Measurements from ENCODE around the gene ADCY9.
"Not testable (repeated sequence)": the region's sequence is repeated elsewhere in the genome, so short reads cannot be mapped to it uniquely, and the experiment has no call there.

The ADCY9 gene

GRCh38 chr16:3938471-3938842 is 177.8 kb downstream of the ADCY9 start:
- Histone ChIP-seq H3K79me2 (ENCODE audit: control insufficient read depth, insufficient read depth, low read length, unreplicated experiment) (no peaks in the 10 kb centered on the region), H3K36me3 (ENCODE audit: insufficient read depth, low read length) (no peaks in the 10 kb centered on the region), H2AFZ (ENCODE audit: low read length, unreplicated experiment) (no peak overlapping the region), H3K27ac (ENCODE audit: low read depth, low read length) (no peak overlapping the region), H3K27me3 (ENCODE audit: insufficient read depth, low read length) (no peaks in the 10 kb centered on the region), H3K4me1 (ENCODE audit: control insufficient read depth, insufficient read depth, low read length, unreplicated experiment) (peaks cover 5% of the 10 kb centered on the region), H3K4me3 (ENCODE audit: low read depth, low read length) (peak overlapping the region; percentile 73)

GRCh38 chr16:3937066-3937875 is 179.0 kb downstream of the ADCY9 start:
- no peaks in the 10 kb centered on the region for H3K27me3 ChIP-seq (ENCODE audit: insufficient read depth, low read length)
- no peak overlapping the region for H2AFZ ChIP-seq (ENCODE audit: low read length, unreplicated experiment)
- H3K79me2 ChIP-seq (ENCODE audit: control insufficient read depth, insufficient read depth, low read length, unreplicated experiment), result no peaks in the 10 kb centered on the region
- no peak overlapping the region for H3K4me3 ChIP-seq (ENCODE audit: low read depth, low read length)
- no peak overlapping the region for H3K27ac ChIP-seq (ENCODE audit: low read depth, low read length)
- H3K4me1 ChIP-seq (ENCODE audit: control insufficient read depth, insufficient read depth, low read length, unreplicated experiment), result peaks cover 5% of the 10 kb centered on the region
- H3K36me3 ChIP-seq (ENCODE audit: insufficient read depth, low read length), result no peaks in the 10 kb centered on the region

GRCh38 chr16:3935921-3936320 is 180.3 kb downstream of the ADCY9 start:
- H3K4me1 ChIP-seq (ENCODE audit: control insufficient read depth, insufficient read depth, low read length, unreplicated experiment), result peaks cover 5% of the 10 kb centered on the region
- no peak overlapping the region for H3K27ac ChIP-seq (ENCODE audit: low read depth, low read length)
- H3K27me3 ChIP-seq (ENCODE audit: insufficient read depth, low read length), result no peaks in the 10 kb centered on the region
- no peak overlapping the region for H2AFZ ChIP-seq (ENCODE audit: low read length, unreplicated experiment)
- no peaks in the 10 kb centered on the region for H3K36me3 ChIP-seq (ENCODE audit: insufficient read depth, low read length)
- no peak overlapping the region for H3K4me3 ChIP-seq (ENCODE audit: low read depth, low read length)
- H3K79me2 ChIP-seq (ENCODE audit: control insufficient read depth, insufficient read depth, low read length, unreplicated experiment), result no peaks in the 10 kb centered on the region

- Histone ChIP-seq H2AFZ (ENCODE audit: low read length, unreplicated experiment) (no peak overlapping the region), H3K79me2 (ENCODE audit: control insufficient read depth, insufficient read depth, low read length, unreplicated experiment) (no peaks in the 10 kb centered on the region), H3K36me3 (ENCODE audit: insufficient read depth, low read length) (no peaks in the 10 kb centered on the region; the same call in 1 of the 2 replicates), H3K4me1 (ENCODE audit: control insufficient read depth, insufficient read depth, low read length, unreplicated experiment) (peaks cover 5% of the 10 kb centered on the region), H3K27me3 (ENCODE audit: insufficient read depth, low read length) (no peaks in the 10 kb centered on the region), H3K27ac (ENCODE audit: low read depth, low read length) (no peak overlapping the region), H3K4me3 (ENCODE audit: low read depth, low read length) (no peak overlapping the region)
Measured at GRCh38 chr16:3934491-3935181, 181.6 kb downstream of the ADCY9 start.

- not testable (repeated sequence) for H2AFZ ChIP-seq (ENCODE audit: low read length, unreplicated experiment); H3K27ac ChIP-seq (ENCODE audit: low read depth, low read length); H3K27me3 ChIP-seq (ENCODE audit: insufficient read depth, low read length); H3K4me1 ChIP-seq (ENCODE audit: control insufficient read depth, insufficient read depth, low read length, unreplicated experiment); H3K36me3 ChIP-seq (ENCODE audit: insufficient read depth, low read length); H3K79me2 ChIP-seq (ENCODE audit: control insufficient read depth, insufficient read depth, low read length, unreplicated experiment); H3K4me3 ChIP-seq (ENCODE audit: low read depth, low read length)
Measured at GRCh38 chr16:3927147-3927546, 189.1 kb downstream of the ADCY9 start.

- H3K36me3 ChIP-seq (ENCODE audit: insufficient read depth, low read length), result no peaks in the 10 kb centered on the region
- H3K4me1 ChIP-seq (ENCODE audit: control insufficient read depth, insufficient read depth, low read length, unreplicated experiment), result no peaks in the 10 kb centered on the region
- no peak overlapping the region for H3K4me3 ChIP-seq (ENCODE audit: low read depth, low read length)
- no peak overlapping the region for H3K27ac ChIP-seq (ENCODE audit: low read depth, low read length)
- H3K27me3 ChIP-seq (ENCODE audit: insufficient read depth, low read length), result peaks cover 5% of the 10 kb centered on the region; the same call in 1 of the 2 replicates
- H3K79me2 ChIP-seq (ENCODE audit: control insufficient read depth, insufficient read depth, low read length, unreplicated experiment), result no peaks in the 10 kb centered on the region
- H2AFZ ChIP-seq (ENCODE audit: low read length, unreplicated experiment), result no peak overlapping the region
Measured at GRCh38 chr16:3924763-3925162, 191.5 kb downstream of the ADCY9 start.

- Histone ChIP-seq H3K79me2 (ENCODE audit: control insufficient read depth, insufficient read depth, low read length, unreplicated experiment) (no peaks in the 10 kb centered on the region), H3K36me3 (ENCODE audit: insufficient read depth, low read length) (no peaks in the 10 kb centered on the region), H3K4me3 (ENCODE audit: low read depth, low read length) (no peak overlapping the region), H3K27ac (ENCODE audit: low read depth, low read length) (no peak overlapping the region), H3K4me1 (ENCODE audit: control insufficient read depth, insufficient read depth, low read length, unreplicated experiment) (no peaks in the 10 kb centered on the region), H2AFZ (ENCODE audit: low read length, unreplicated experiment) (no peak overlapping the region), H3K27me3 (ENCODE audit: insufficient read depth, low read length) (peaks cover 5% of the 10 kb centered on the region; the same call in 1 of the 2 replicates)
Measured at GRCh38 chr16:3922241-3922640, 194.0 kb downstream of the ADCY9 start.

- Histone ChIP-seq H3K4me1 (ENCODE audit: control insufficient read depth, insufficient read depth, low read length, unreplicated experiment) (no peaks in the 10 kb centered on the region), H3K27me3 (ENCODE audit: insufficient read depth, low read length) (peaks cover 5% of the 10 kb centered on the region; the same call in 1 of the 2 replicates), H3K4me3 (ENCODE audit: low read depth, low read length) (no peak overlapping the region), H3K36me3 (ENCODE audit: insufficient read depth, low read length) (no peaks in the 10 kb centered on the region), H3K79me2 (ENCODE audit: control insufficient read depth, insufficient read depth, low read length, unreplicated experiment) (no peaks in the 10 kb centered on the region), H2AFZ (ENCODE audit: low read length, unreplicated experiment) (no peak overlapping the region), H3K27ac (ENCODE audit: low read depth, low read length) (no peak overlapping the region)
Measured at GRCh38 chr16:3920206-3920605, 196.0 kb downstream of the ADCY9 start.

- H3K27ac ChIP-seq (ENCODE audit: low read depth, low read length), result no peak overlapping the region
- peaks cover 5% of the 10 kb centered on the region; the same call in 1 of the 2 replicates for H3K27me3 ChIP-seq (ENCODE audit: insufficient read depth, low read length)
- H2AFZ ChIP-seq (ENCODE audit: low read length, unreplicated experiment), result no peak overlapping the region
- no peak overlapping the region for H3K4me3 ChIP-seq (ENCODE audit: low read depth, low read length)
- H3K4me1 ChIP-seq (ENCODE audit: control insufficient read depth, insufficient read depth, low read length, unreplicated experiment), result no peaks in the 10 kb centered on the region
- H3K79me2 ChIP-seq (ENCODE audit: control insufficient read depth, insufficient read depth, low read length, unreplicated experiment), result no peaks in the 10 kb centered on the region
- H3K36me3 ChIP-seq (ENCODE audit: insufficient read depth, low read length), result no peaks in the 10 kb centered on the region
Measured at GRCh38 chr16:3919413-3919812, 196.8 kb downstream of the ADCY9 start.

GRCh38 chr16:3915426-3916260 is 200.6 kb downstream of the ADCY9 start:
- Histone ChIP-seq H3K4me1 (ENCODE audit: control insufficient read depth, insufficient read depth, low read length, unreplicated experiment) (no peaks in the 10 kb centered on the region), H3K27me3 (ENCODE audit: insufficient read depth, low read length) (no peaks in the 10 kb centered on the region), H3K27ac (ENCODE audit: low read depth, low read length) (no peak overlapping the region), H3K79me2 (ENCODE audit: control insufficient read depth, insufficient read depth, low read length, unreplicated experiment) (no peaks in the 10 kb centered on the region), H3K4me3 (ENCODE audit: low read depth, low read length) (no peak overlapping the region), H3K36me3 (ENCODE audit: insufficient read depth, low read length) (no peaks in the 10 kb centered on the region), H2AFZ (ENCODE audit: low read length, unreplicated experiment) (no peak overlapping the region)
